ENCODE results near the gene CPEB4.

DNA sequence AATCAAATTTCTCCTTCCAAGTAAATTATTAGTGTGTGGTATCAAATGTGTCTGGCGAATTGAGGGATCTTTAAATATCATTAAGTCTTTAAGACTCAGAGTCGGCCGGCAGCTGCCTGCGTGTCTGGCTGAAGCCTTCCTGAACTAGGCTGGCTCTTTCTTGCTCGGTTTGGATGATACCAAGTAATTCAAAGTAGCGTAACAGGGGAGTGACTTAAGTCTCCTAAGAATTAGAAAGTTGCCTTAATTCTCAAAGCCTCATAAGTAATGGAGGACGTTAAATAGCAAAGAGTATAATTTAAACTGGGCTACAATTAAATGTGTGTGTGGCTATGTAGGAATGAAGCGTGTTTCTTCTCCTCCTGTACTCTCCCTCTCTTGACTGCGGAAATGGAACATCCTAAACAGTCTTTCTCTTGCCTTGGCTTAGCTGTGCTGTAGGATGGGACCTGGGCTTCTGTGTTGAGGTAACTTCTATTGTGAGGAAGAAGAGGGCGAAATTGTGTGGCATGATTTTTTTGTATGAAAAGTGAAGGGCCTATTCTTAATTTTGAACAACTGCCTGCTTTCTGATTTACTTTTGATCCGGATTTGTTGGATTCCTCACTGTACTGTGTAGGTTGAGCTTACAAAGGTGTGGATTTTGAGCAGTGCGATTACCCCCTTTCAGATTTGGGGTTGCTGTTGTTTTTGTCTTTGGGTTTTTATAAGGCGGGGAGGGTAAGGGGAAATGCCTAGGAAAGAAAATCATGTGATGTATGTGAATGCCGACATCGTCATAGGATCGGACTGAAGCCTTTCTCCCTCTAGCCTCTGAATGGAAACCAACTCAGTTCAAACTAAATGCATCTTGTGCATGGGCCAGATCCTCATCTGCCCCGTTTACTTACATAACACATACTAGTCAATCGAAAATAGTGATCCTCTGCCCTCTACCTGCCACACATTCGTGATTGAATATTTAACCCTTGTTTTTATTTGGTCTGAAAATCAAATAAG, 29.9 kb downstream of the CPEB4 start:
- TF ChIP-seq, protein P1, sequence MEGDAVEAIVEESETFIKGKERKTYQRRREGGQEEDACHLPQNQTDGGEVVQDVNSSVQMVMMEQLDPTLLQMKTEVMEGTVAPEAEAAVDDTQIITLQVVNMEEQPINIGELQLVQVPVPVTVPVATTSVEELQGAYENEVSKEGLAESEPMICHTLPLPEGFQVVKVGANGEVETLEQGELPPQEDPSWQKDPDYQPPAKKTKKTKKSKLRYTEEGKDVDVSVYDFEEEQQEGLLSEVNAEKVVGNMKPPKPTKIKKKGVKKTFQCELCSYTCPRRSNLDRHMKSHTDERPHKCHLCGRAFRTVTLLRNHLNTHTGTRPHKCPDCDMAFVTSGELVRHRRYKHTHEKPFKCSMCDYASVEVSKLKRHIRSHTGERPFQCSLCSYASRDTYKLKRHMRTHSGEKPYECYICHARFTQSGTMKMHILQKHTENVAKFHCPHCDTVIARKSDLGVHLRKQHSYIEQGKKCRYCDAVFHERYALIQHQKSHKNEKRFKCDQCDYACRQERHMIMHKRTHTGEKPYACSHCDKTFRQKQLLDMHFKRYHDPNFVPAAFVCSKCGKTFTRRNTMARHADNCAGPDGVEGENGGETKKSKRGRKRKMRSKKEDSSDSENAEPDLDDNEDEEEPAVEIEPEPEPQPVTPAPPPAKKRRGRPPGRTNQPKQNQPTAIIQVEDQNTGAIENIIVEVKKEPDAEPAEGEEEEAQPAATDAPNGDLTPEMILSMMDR (conservative IDR thresholded peaks at IDR 0.05 in 1 of 2, IDR thresholded peaks at IDR 0.05 in 1 of 2; ENCODE audit: extremely low read depth in 1 of 2, insufficient read depth in 1 of 2, low read depth in 1 of 2, low read length in 2 of 2): peak in 1 of 2 donors; percentile 37
- TF ChIP-seq EZH2 (IDR thresholded peaks at IDR 0.05; ENCODE audit: borderline replicate concordance, low read length): no peak
